A549 (cell line): ENCODE data around the gene ARID1B. TPM values are rescaled to one million over a fixed set of nuclear protein-coding genes. Genes with fewer than 3 reads are reported as not detected.
A peak's percentile ranks its signal among the peaks of the same experiment; 100 is the strongest.

Experiments
- ATAC-seq, 2 experiments: fragments of 200-7000 bp in 1 of 2; fragments of >200 bp in 1 of 2; cut with Nextera tagmentation in 1 of 2; cut with Tn5 transposase in 1 of 2; 3 replicates each; pipeline versions ENCODE4 v1.8.0 to v1.9.1; 2018 to 2020; ENCODE audit warnings: mild to moderate bottlenecking in 1 of 2, moderate library complexity in 1 of 2
- CTCF ChIA-PET: fragments of 300-600 bp; sonication (Branson Sonifier 250); formaldehyde crosslinking; extraction: SDS; loops from one replicate; lab custom pipeline; 2021; ENCODE audit warnings: antibody characterized with exemption, inconsistent platforms; lab: Yijun Ruan, JAX
- POLR2A ChIA-PET: fragments of 350-600 bp; formaldehyde crosslinking; extraction: SDS; loops from one replicate; lab custom pipeline; 2021; ENCODE audit warnings: antibody characterized with exemption, inconsistent platforms; lab: Yijun Ruan, JAX
- DNase-seq, 2 experiments: peaks; one replicate each; pipeline versions ENCODE4 v3.0.0 to v3.0.0-alpha.2; 2011 to 2016; ENCODE audit warnings: low read depth in 1 of 2, low spot score in 1 of 2
- FAIRE-seq: peaks from 2 replicates; lab custom pipeline; 2011; peaks lifted over from hg19 to GRCh38; lab: Jason Lieb, UNC
- H3K27ac ChIP-seq, 2 experiments: fragments of >200 bp; sonication (Bioruptor Twin); formaldehyde crosslinking; 3 replicates each; pipeline ENCODE4 v1.5.1; 2016 to 2017
- H3K4me1 ChIP-seq: fragments of >200 bp; sonication (Bioruptor Twin); formaldehyde crosslinking; 3 replicates; pipeline ENCODE4 v1.6.1; 2016
- H3K4me2 ChIP-seq: fragments of >200 bp; sonication (Bioruptor Twin); formaldehyde crosslinking; 3 replicates; pipeline ENCODE4 v1.6.1; 2016
- H3K4me3 ChIP-seq: fragments of >200 bp; sonication (Bioruptor Twin); formaldehyde crosslinking; 3 replicates; pipeline ENCODE4 v1.5.1; 2016
- H3K9me3 ChIP-seq: fragments of >200 bp; sonication (Bioruptor Twin); formaldehyde crosslinking; 3 replicates; pipeline ENCODE4 v1.6.1; 2016
- BHLHE40 ChIP-seq: IDR thresholded peaks from 2 replicates; pipeline ENCODE4 v1.6.1; 2012; ENCODE audit warnings: low read depth, low read length, inconsistent platforms
- CBX2 ChIP-seq: fragments of 200-600 bp; sonication (generic); IDR thresholded peaks from 2 replicates; pipeline ENCODE4 v1.6.1; 2016; ENCODE audit warnings: low read depth, mild to moderate bottlenecking, borderline replicate concordance
- CHD4 ChIP-seq: fragments of 200-600 bp; sonication (generic); IDR thresholded peaks from 2 replicates; pipeline ENCODE4 v1.6.1; 2016; ENCODE audit warnings: antibody characterized with exemption, mild to moderate bottlenecking, borderline replicate concordance
- EHF ChIP-seq: fragments of 250-450 bp; sonication (Bioruptor Pico); IDR thresholded peaks from 2 replicates; pipeline ENCODE4 v1.5.0; 2020; ENCODE audit warnings: mild to moderate bottlenecking
- EP300 ChIP-seq, 2 experiments: fragments of >200 bp; sonication (Bioruptor Twin); formaldehyde crosslinking; IDR thresholded peaks; 2 replicates in 1 of 2; 3 replicates in 1 of 2; pipeline ENCODE4 v1.6.1; 2016 to 2017
- FOSB ChIP-seq: fragments of 250-450 bp; sonication (Bioruptor Pico); IDR thresholded peaks from 2 replicates; pipeline ENCODE4 v1.5.0; 2020; ENCODE audit warnings: mild to moderate bottlenecking, moderate library complexity
- HDAC2 ChIP-seq: fragments of 200-600 bp; sonication (generic); IDR thresholded peaks from 2 replicates; pipeline ENCODE4 v1.6.1; 2016
- HOXA7 ChIP-seq: fragments of 250-450 bp; sonication (Bioruptor Pico); IDR thresholded peaks from 2 replicates; pipeline ENCODE4 v1.5.0; 2020; ENCODE audit warnings: mild to moderate bottlenecking, moderate library complexity
- MYC ChIP-seq: IDR thresholded peaks from 2 replicates; pipeline ENCODE4 v1.6.1; 2012; ENCODE audit warnings: mild to moderate bottlenecking, inconsistent platforms, low read length, improper control_type of control experiment, borderline replicate concordance
- NPAS2 ChIP-seq: fragments of 250-450 bp; sonication (Bioruptor Pico); IDR thresholded peaks from 2 replicates; pipeline ENCODE4 v1.8.0; 2022; ENCODE audit warnings: mild to moderate bottlenecking, moderate library complexity, borderline replicate concordance
- PHF8 ChIP-seq: fragments of 200-600 bp; sonication (generic); IDR thresholded peaks from 2 replicates; pipeline ENCODE4 v1.6.1; 2016; ENCODE audit warnings: low read depth, mild to moderate bottlenecking, antibody characterized with exemption, moderate library complexity, borderline replicate concordance
- POLR2A ChIP-seq: IDR thresholded peaks from 2 replicates; pipeline ENCODE4 v1.6.1; 2012; ENCODE audit warnings: mild to moderate bottlenecking, low read length
- RAD21 ChIP-seq, 2 experiments: fragments of >200 bp in 1 of 2; sonication (Bioruptor Twin) in 1 of 2; formaldehyde crosslinking in 1 of 2; IDR thresholded peaks in 1 of 2; conservative IDR thresholded peaks in 1 of 2; 2 replicates in 1 of 2; 3 replicates in 1 of 2; pipeline ENCODE4 v1.6.1; 2012 to 2018; ENCODE audit warnings: inconsistent platforms in 1 of 2
- RARB ChIP-seq: fragments of 250-450 bp; sonication (Bioruptor Pico); IDR thresholded peaks from 2 replicates; pipeline ENCODE4 v1.8.0; 2021; ENCODE audit warnings: mild to moderate bottlenecking, moderate library complexity
- RCOR1 ChIP-seq: fragments of 150-350 bp; IDR thresholded peaks from 2 replicates; pipeline ENCODE4 v1.6.1; 2014; ENCODE audit warnings: antibody characterized with exemption, low read length, low read depth
- SMC3 ChIP-seq: fragments of >200 bp; sonication (Bioruptor Twin); formaldehyde crosslinking; IDR thresholded peaks from 3 replicates; pipeline ENCODE4 v1.6.1; 2018; ENCODE audit warnings: inconsistent platforms
- TFCP2L1 ChIP-seq: fragments of 250-450 bp; sonication (Bioruptor Pico); IDR thresholded peaks from 2 replicates; pipeline ENCODE4 v1.5.0; 2021; ENCODE audit warnings: mild to moderate bottlenecking
- ZFP36 ChIP-seq: fragments of 450-650 bp; IDR thresholded peaks from 2 replicates; pipeline ENCODE4 v1.6.1; 2014; ENCODE audit warnings: borderline replicate concordance; ENCODE audit not compliant: partially characterized antibody
- ZNF302 ChIP-seq: fragments of 250-450 bp; sonication (Bioruptor Pico); IDR thresholded peaks from 2 replicates; pipeline ENCODE4 v1.9.0; 2021; ENCODE audit warnings: inconsistent platforms, mild to moderate bottlenecking, moderate library complexity
- ZSCAN20 ChIP-seq: fragments of 250-450 bp; sonication (Bioruptor Pico); IDR thresholded peaks from 2 replicates; pipeline ENCODE4 v1.8.0; 2022; ENCODE audit warnings: mild to moderate bottlenecking, moderate library complexity
- WGBS: methylation state at CpG from one replicate; pipeline ENCODE4 v1.1.6; 2017; ENCODE audit errors: missing lambda C conversion rate; 5-methylcytosine and 5-hydroxymethylcytosine counted together
- polyA plus RNA-seq, 4 experiments: library from polyadenylated mRNA; depleted of rRNA in 3 of 4; stranded (reverse); fragments of >200 nt; fragmentation: RNase III in 1 of 4; extraction: RNeasy Plus Mini Kit Qiagen cat#74134 plus additional on column Dnase treatment in 1 of 4; gene quantifications; 2 replicates in 3 of 4; 3 replicates in 1 of 4; pipeline ENCODE4 v1.2.3, GENCODE V29; 2011 to 2017
- TF ChIP-seq, protein P1 (sequence below): fragments of >200 bp; sonication (Bioruptor Twin); formaldehyde crosslinking; IDR thresholded peaks from 3 replicates; pipeline ENCODE4 v1.5.1; 2016
- TF ChIP-seq, protein P2 (sequence below): IDR thresholded peaks from 2 replicates; pipeline ENCODE4 v1.6.1; 2012
- TF ChIP-seq, protein P3 (sequence below): fragments of >200 bp; sonication (Bioruptor Twin); formaldehyde crosslinking; IDR thresholded peaks from 3 replicates; pipeline ENCODE4 v1.6.1; 2016

Gene ARID1B
- polyA plus RNA-seq, 2 of the 4 experiments (the other 2 are of a cell fraction): 13.5 to 16.3 TPM

DNA sequence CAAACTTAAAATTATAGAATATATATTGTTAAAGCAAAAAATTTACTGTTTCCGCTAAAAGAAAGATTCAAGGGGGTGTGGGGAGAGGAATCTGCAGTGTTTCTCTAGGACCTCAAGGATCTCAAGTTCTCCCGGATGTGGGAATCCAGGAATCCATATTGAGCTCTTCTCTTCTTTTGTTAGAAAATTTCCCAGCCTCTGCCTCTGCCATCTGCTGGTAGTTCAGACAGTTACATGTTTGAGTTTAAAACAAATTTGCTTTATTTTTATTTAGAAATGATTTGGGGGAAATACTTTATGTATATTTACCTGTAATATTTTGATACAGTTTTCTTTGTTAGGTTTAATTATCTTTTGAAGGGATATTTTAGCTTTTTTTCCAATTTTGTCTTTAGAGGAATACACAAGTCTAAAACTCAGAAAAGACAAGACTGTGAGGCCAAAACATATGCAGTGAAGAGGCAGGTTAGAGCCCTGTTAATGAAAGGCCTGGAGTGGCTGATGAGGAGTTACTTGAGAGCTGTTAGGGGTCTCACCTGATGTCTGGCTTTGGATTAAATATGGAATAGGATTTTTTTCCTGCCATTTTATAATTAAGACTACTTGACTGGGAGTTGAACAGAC, 268.8 kb downstream of the ARID1B start (continued):
- TF ChIP-seq RARB (CRISPR knock-in tag): no peak
- TF ChIP-seq EHF (CRISPR knock-in tag): no peak
- TF ChIP-seq BHLHE40: no peak
- no peak for TF ChIP-seq FOSB (CRISPR knock-in tag)
- no peak for TF ChIP-seq HOXA7 (CRISPR knock-in tag)
- TF ChIP-seq ZNF302 (CRISPR knock-in tag): no peak
- no peak for TF ChIP-seq EP300 (IDR thresholded peaks at IDR 0.05)
- TF ChIP-seq, protein P1, sequence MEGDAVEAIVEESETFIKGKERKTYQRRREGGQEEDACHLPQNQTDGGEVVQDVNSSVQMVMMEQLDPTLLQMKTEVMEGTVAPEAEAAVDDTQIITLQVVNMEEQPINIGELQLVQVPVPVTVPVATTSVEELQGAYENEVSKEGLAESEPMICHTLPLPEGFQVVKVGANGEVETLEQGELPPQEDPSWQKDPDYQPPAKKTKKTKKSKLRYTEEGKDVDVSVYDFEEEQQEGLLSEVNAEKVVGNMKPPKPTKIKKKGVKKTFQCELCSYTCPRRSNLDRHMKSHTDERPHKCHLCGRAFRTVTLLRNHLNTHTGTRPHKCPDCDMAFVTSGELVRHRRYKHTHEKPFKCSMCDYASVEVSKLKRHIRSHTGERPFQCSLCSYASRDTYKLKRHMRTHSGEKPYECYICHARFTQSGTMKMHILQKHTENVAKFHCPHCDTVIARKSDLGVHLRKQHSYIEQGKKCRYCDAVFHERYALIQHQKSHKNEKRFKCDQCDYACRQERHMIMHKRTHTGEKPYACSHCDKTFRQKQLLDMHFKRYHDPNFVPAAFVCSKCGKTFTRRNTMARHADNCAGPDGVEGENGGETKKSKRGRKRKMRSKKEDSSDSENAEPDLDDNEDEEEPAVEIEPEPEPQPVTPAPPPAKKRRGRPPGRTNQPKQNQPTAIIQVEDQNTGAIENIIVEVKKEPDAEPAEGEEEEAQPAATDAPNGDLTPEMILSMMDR: peak; percentile 50
- peak; percentile 41; the same call in 2 of the 3 replicates for TF ChIP-seq SMC3
- TF ChIP-seq ZFP36: no peak
- no peak for TF ChIP-seq CBX2
- TF ChIP-seq, all 56 proteins: peak for 3

DNA sequence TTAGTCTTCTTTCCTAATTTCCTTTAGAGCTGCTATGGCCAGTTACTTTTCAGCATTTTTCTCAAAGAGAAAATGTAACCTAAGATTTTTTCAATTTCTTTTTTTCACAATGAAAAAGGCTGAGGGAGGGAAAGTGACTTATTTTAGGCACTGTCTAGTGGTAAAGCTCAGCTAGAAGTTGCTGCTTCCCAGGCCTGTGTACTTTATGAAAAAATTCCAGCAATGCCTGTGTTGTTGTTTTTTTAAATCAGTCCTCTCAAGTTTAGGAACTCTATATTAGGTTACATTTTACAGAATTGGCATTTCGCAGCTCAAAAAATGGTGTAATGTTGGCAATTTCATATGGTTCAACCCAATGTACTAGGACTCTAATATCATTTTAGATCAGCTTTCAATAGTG, 269.6 kb downstream of the ARID1B start:
- ChIA-PET CTCF (interaction anchor here (0.8 to 2.6 kb wide), 6 partner anchors 9 to 219 kb away, joined by 3 to 18 read pairs (median 6); no protein-coding TSS in a partner anchor), POLR2A (no interaction called here)
- no peak overlapping the region for H3K27ac ChIP-seq
- WGBS: 100% methylated on average over 1 of the region's 1 CpG
- DNase-seq (no peak), FAIRE-seq (no peak), ATAC-seq (no peak)
- H3K9me3 ChIP-seq: no peaks in the 10 kb centered on the region
- H3K4me1 ChIP-seq: no peaks in the 10 kb centered on the region
- H3K4me2 ChIP-seq: no peak overlapping the region
- TF ChIP-seq, protein P2, sequence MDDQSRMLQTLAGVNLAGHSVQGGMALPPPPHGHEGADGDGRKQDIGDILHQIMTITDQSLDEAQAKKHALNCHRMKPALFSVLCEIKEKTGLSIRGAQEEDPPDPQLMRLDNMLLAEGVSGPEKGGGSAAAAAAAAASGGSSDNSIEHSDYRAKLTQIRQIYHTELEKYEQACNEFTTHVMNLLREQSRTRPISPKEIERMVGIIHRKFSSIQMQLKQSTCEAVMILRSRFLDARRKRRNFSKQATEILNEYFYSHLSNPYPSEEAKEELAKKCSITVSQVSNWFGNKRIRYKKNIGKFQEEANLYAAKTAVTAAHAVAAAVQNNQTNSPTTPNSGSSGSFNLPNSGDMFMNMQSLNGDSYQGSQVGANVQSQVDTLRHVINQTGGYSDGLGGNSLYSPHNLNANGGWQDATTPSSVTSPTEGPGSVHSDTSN: no peak
- TF ChIP-seq, protein P3, sequence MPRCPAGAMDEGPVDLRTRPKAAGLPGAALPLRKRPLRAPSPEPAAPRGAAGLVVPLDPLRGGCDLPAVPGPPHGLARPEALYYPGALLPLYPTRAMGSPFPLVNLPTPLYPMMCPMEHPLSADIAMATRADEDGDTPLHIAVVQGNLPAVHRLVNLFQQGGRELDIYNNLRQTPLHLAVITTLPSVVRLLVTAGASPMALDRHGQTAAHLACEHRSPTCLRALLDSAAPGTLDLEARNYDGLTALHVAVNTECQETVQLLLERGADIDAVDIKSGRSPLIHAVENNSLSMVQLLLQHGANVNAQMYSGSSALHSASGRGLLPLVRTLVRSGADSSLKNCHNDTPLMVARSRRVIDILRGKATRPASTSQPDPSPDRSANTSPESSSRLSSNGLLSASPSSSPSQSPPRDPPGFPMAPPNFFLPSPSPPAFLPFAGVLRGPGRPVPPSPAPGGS: no peak
- TF ChIP-seq CHD4: no peak
- no peak for TF ChIP-seq HDAC2
- no peak for TF ChIP-seq RAD21 (conservative IDR thresholded peaks at IDR 0.05 in 1 of 2, IDR thresholded peaks at IDR 0.05 in 1 of 2)
- TF ChIP-seq PHF8: no peak
- TF ChIP-seq RCOR1: no peak
- TF ChIP-seq, protein P1: no peak
- no peak for TF ChIP-seq NPAS2 (CRISPR knock-in tag)
- no peak for TF ChIP-seq ZFP36
- TF ChIP-seq POLR2A: no peak
- TF ChIP-seq MYC: no peak
- TF ChIP-seq ZSCAN20 (CRISPR knock-in tag): no peak
- no peak for TF ChIP-seq TFCP2L1 (CRISPR knock-in tag)
- H3K4me3 ChIP-seq: no peak overlapping the region
